GM12878 (cell line): ENCODE results near the gene COL1A2. TPM values are rescaled to one million over a fixed set of nuclear protein-coding genes. Genes with fewer than 3 reads are reported as not detected.

Source experiments
- ATAC-seq: fragments of 200-7000 bp; cut with Tn5 transposase; 3 replicates; pipeline ENCODE4 v1.9.1; 2020; ENCODE audit warnings: mild to moderate bottlenecking, moderate library complexity
- BruUV-seq: library from RNA; stranded (reverse); fragments of 400-500 nt; replicated peaks from 2 replicates; lab custom pipeline; 2021; lab: Mats Ljungman, UMichigan
- CTCF ChIA-PET: fragments of 300-600 bp; sonication (Branson Sonifier 250); formaldehyde crosslinking; extraction: SDS; loops from one replicate; lab custom pipeline; 2021; ENCODE audit warnings: inconsistent platforms; lab: Yijun Ruan, JAX
- POLR2A ChIA-PET: fragments of 350-600 bp; formaldehyde crosslinking; extraction: SDS; loops from one replicate; lab custom pipeline; 2021; ENCODE audit warnings: inconsistent platforms; lab: Charles Lee
- RAD21 ChIA-PET: fragments of 300-600 bp; sonication (Branson Sonifier 250); formaldehyde crosslinking; loops from one replicate; lab custom pipeline; 2023; ENCODE audit warnings: antibody characterized with exemption; ENCODE audit not compliant: unreplicated experiment; lab: Charles Lee
- SMC1A ChIA-PET: fragments of 300-600 bp; sonication (Branson Sonifier 250); formaldehyde crosslinking; loops from one replicate; lab custom pipeline; 2023; ENCODE audit not compliant: unreplicated experiment, uncharacterized antibody; lab: Charles Lee
- DNase-seq: peaks from one replicate; pipeline ENCODE4 v3.0.0-alpha.2; 2011; ENCODE audit warnings: low read depth, low spot score
- FAIRE-seq: peaks from 3 replicates; lab custom pipeline; 2011; peaks lifted over from hg19 to GRCh38; lab: Jason Lieb, UNC
- H2AFZ ChIP-seq: 2 replicates; pipeline ENCODE4 v1.6.0; 2011; ENCODE audit warnings: low read depth, low read length, control low read depth; ENCODE audit not compliant: control insufficient read depth
- H3K27ac ChIP-seq: 2 replicates; pipeline ENCODE4 v1.5.1; 2011; ENCODE audit warnings: control low read depth; ENCODE audit not compliant: control insufficient read depth, insufficient read depth
- H3K27me3 ChIP-seq, 2 experiments: replicated peaks in 1 of 2; 2 replicates each; pipeline versions ENCODE4 v1.6.0 to v1.6.1; 2011; ENCODE audit warnings: low read length in 1 of 2; ENCODE audit not compliant: control insufficient read depth in 2 of 2, insufficient read depth in 2 of 2
- H3K36me3 ChIP-seq, 2 experiments: 2 replicates each; pipeline ENCODE4 v1.5.1; 2011; ENCODE audit warnings: low read length in 1 of 2; ENCODE audit not compliant: control insufficient read depth in 2 of 2, insufficient read depth in 2 of 2
- H3K4me1 ChIP-seq: 2 replicates; pipeline ENCODE4 v1.6.1; 2011; ENCODE audit warnings: mild to moderate bottlenecking, low read length, moderate library complexity, mixed read lengths; ENCODE audit not compliant: control insufficient read depth, insufficient read depth
- H3K4me2 ChIP-seq: 2 replicates; pipeline ENCODE4 v1.6.0; 2011; ENCODE audit warnings: control low read depth; ENCODE audit not compliant: control insufficient read depth, insufficient read depth
- H3K4me3 ChIP-seq: fragments of 200-600 bp; sonication (generic); 2 replicates; pipeline ENCODE4 v1.5.1; 2016
- H3K79me2 ChIP-seq: 2 replicates; pipeline ENCODE4 v1.6.0; 2011; ENCODE audit warnings: low read length; ENCODE audit not compliant: control insufficient read depth, insufficient read depth
- H3K9ac ChIP-seq: 2 replicates; pipeline ENCODE4 v1.8.0; 2011; ENCODE audit warnings: low read length, control low read depth, mixed read lengths; ENCODE audit not compliant: control insufficient read depth, insufficient read depth
- H3K9me3 ChIP-seq: replicated peaks from 3 replicates; pipeline ENCODE4 v1.5.1; 2011; ENCODE audit warnings: mild to moderate bottlenecking, low read length; ENCODE audit not compliant: control insufficient read depth, insufficient read depth
- H4K20me1 ChIP-seq: 2 replicates; pipeline ENCODE4 v1.6.0; 2011; ENCODE audit not compliant: control insufficient read depth, insufficient read depth
- ATF2 ChIP-seq: IDR thresholded peaks from 2 replicates; pipeline ENCODE4 v1.6.1; 2012; ENCODE audit warnings: low read length, inconsistent platforms
- ATF3 ChIP-seq: IDR thresholded peaks from 2 replicates; pipeline ENCODE4 v1.6.1; 2011; ENCODE audit warnings: low read depth, mild to moderate bottlenecking, low read length, moderate library complexity, borderline replicate concordance; ENCODE audit errors: extremely low read depth
- BACH1 ChIP-seq: fragments of 450-650 bp; IDR thresholded peaks from 2 replicates; pipeline ENCODE4 v1.6.1; 2017; ENCODE audit warnings: mild to moderate bottlenecking, borderline replicate concordance
- BCL11A ChIP-seq: IDR thresholded peaks from 2 replicates; pipeline ENCODE4 v1.6.1; 2011; ENCODE audit warnings: low read depth, low read length
- CBX5 ChIP-seq: sonication (generic); IDR thresholded peaks from 2 replicates; pipeline ENCODE4 v1.6.1; 2016; ENCODE audit warnings: low read depth, moderate library complexity, mild to moderate bottlenecking, inconsistent platforms
- EGR1 ChIP-seq, 2 experiments: IDR thresholded peaks; 1 replicate in 1 of 2; 2 replicates in 1 of 2; pipeline ENCODE4 v1.6.1; 2011 to 2012; ENCODE audit warnings: low read depth in 2 of 2, low read length in 2 of 2, borderline replicate concordance in 1 of 2, mild to moderate bottlenecking in 1 of 2, moderate library complexity in 1 of 2
- FOXK2 ChIP-seq: fragments of 450-650 bp; IDR thresholded peaks from 2 replicates; pipeline ENCODE4 v1.6.1; 2017; ENCODE audit warnings: mild to moderate bottlenecking, moderate library complexity
- JUND ChIP-seq: IDR thresholded peaks from 2 replicates; pipeline ENCODE4 v1.6.1; 2012; ENCODE audit warnings: low read depth, mild to moderate bottlenecking, low read length, improper control_type of control experiment, moderate library complexity
- MTA2 ChIP-seq: fragments of 450-650 bp; IDR thresholded peaks from 2 replicates; pipeline ENCODE4 v1.6.1; 2016; ENCODE audit warnings: low read depth, mild to moderate bottlenecking, moderate library complexity
- MXI1 ChIP-seq: fragments of 150-350 bp; IDR thresholded peaks from 2 replicates; pipeline ENCODE4 v1.6.1; 2011; ENCODE audit warnings: low read depth, mild to moderate bottlenecking, inconsistent platforms, low read length, improper control_type of control experiment
- NFIC ChIP-seq: IDR thresholded peaks from 2 replicates; pipeline ENCODE4 v1.6.1; 2012; ENCODE audit warnings: low read depth, mild to moderate bottlenecking, inconsistent platforms, low read length, moderate library complexity
- RBBP5 ChIP-seq: fragments of 200-600 bp; sonication (generic); conservative IDR thresholded peaks from 2 replicates; pipeline ENCODE4 v1.6.1; 2016
- YY1 ChIP-seq: IDR thresholded peaks from 2 replicates; pipeline ENCODE4 v1.6.1; 2011; ENCODE audit warnings: low read depth, mild to moderate bottlenecking, low read length
- ZBED1 ChIP-seq: IDR thresholded peaks from 2 replicates; pipeline ENCODE4 v1.6.1; 2016; ENCODE audit warnings: borderline replicate concordance
- ZZZ3 ChIP-seq: IDR thresholded peaks from 2 replicates; pipeline ENCODE4 v1.6.1; 2011; ENCODE audit warnings: low read depth; ENCODE audit not compliant: control insufficient read depth, insufficient read length
- WGBS: methylation state at CpG from one replicate; pipeline ENCODE4 v1.1.6; 2016; ENCODE audit warnings: low lambda C conversion rate; ENCODE audit not compliant: insufficient replicate concordance, insufficient coverage; ENCODE audit errors: missing lambda C conversion rate; 5-methylcytosine and 5-hydroxymethylcytosine counted together
- in situ Hi-C: fragments of 300-500 bp; cut with MboI; formaldehyde crosslinking; loops from 9 replicates; pipeline ENCODE4 v1.14.3; 2018; ENCODE audit warnings: mixed read lengths
- intact Hi-C: fragments of 100-400 bp; cut with micrococcal nuclease; formaldehyde crosslinking; loops from one replicate; pipeline ENCODE4 v1.14.2; 2022; ENCODE audit not compliant: unreplicated experiment
- polyA plus RNA-seq, 11 experiments: library from polyadenylated mRNA; depleted of rRNA in 4 of 11; unstranded in 6 of 11; stranded (reverse) in 5 of 11; fragments of >200 nt; fragmentation: Nextera tagmentation in 4 of 11; fragmentation: Illumina TruSeq in 1 of 11; extraction: Ambion mirVana in 4 of 11; extraction: Trizol in 1 of 11; gene quantifications; 1 replicate in 1 of 11; 2 replicates in 10 of 11; pipeline versions ENCODE4 v1.2.1 to v1.2.3, GENCODE V29; 2011 to 2016; ENCODE audit warnings: inconsistent platforms in 2 of 11, missing spikeins in 2 of 11, low read depth in 1 of 11
- total RNA-seq, 4 experiments: library from RNA; depleted of rRNA in 3 of 4; stranded (reverse); fragments of >200 nt in 3 of 4; fragmentation: Illumina TruSeq in 1 of 4; extraction: Trizol in 1 of 4; gene quantifications; 2 replicates each; pipeline versions ENCODE4 v1.2.1 to v1.2.3, GENCODE V29; 2013 to 2021
- TF ChIP-seq, protein P1 (sequence below): fragments of 450-650 bp; IDR thresholded peaks from 2 replicates; pipeline ENCODE4 v1.6.1; 2018; ENCODE audit warnings: borderline replicate concordance, mild to moderate bottlenecking; ENCODE audit not compliant: partially characterized antibody
- TF ChIP-seq, protein P2 (sequence below): IDR thresholded peaks from 2 replicates; pipeline ENCODE4 v1.6.1; 2012; ENCODE audit warnings: mild to moderate bottlenecking, low read depth, low read length

Gene COL1A2
- total and polyA plus RNA-seq, 10 of the 15 experiments (the other 5 are each of a cell fraction or from before 2014, with no cell fraction given), result 0.03 to 2.5 (median 0.76) TPM; not detected in 4

GRCh38 chr7:94398841-94399240, 4.1 kb downstream of the COL1A2 start (continued):
- no peak for TF ChIP-seq MXI1
- no peak for TF ChIP-seq YY1
- no peak for TF ChIP-seq FOXK2

GRCh38 chr7:94400022-94400421, 5.3 kb downstream of the COL1A2 start:
- CTCF ChIA-PET, result interaction anchor here (0.6 to 2.3 kb wide), 4 partner anchors 11 to 517 kb away, joined by 4 to 6 read pairs (median 4); no protein-coding TSS in a partner anchor
- TF ChIP-seq ATF2 (no peak), ZZZ3 (no peak), EGR1 (IDR thresholded peaks at IDR 0.05; ENCODE audit: borderline replicate concordance in 1 of 2, low read depth in 2 of 2, low read length in 2 of 2) (no peak), RBBP5 (no peak), MTA2 (no peak), NFIC (no peak), JUND (no peak), ZBED1 (no peak), CBX5 (no peak), BCL11A (no peak), BACH1 (no peak), ATF3 (no peak)
- TF ChIP-seq, protein P1, sequence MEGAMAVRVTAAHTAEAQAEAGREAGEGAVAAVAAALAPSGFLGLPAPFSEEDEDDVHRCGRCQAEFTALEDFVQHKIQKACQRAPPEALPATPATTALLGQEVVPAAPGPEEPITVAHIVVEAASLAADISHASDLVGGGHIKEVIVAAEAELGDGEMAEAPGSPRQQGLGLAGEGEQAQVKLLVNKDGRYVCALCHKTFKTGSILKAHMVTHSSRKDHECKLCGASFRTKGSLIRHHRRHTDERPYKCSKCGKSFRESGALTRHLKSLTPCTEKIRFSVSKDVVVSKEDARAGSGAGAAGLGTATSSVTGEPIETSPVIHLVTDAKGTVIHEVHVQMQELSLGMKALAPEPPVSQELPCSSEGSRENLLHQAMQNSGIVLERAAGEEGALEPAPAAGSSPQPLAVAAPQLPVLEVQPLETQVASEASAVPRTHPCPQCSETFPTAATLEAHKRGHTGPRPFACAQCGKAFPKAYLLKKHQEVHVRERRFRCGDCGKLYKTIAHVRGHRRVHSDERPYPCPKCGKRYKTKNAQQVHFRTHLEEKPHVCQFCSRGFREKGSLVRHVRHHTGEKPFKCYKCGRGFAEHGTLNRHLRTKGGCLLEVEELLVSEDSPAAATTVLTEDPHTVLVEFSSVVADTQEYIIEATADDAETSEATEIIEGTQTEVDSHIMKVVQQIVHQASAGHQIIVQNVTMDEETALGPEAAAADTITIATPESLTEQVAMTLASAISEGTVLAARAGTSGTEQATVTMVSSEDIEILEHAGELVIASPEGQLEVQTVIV, result no peak
- TF ChIP-seq, protein P2, sequence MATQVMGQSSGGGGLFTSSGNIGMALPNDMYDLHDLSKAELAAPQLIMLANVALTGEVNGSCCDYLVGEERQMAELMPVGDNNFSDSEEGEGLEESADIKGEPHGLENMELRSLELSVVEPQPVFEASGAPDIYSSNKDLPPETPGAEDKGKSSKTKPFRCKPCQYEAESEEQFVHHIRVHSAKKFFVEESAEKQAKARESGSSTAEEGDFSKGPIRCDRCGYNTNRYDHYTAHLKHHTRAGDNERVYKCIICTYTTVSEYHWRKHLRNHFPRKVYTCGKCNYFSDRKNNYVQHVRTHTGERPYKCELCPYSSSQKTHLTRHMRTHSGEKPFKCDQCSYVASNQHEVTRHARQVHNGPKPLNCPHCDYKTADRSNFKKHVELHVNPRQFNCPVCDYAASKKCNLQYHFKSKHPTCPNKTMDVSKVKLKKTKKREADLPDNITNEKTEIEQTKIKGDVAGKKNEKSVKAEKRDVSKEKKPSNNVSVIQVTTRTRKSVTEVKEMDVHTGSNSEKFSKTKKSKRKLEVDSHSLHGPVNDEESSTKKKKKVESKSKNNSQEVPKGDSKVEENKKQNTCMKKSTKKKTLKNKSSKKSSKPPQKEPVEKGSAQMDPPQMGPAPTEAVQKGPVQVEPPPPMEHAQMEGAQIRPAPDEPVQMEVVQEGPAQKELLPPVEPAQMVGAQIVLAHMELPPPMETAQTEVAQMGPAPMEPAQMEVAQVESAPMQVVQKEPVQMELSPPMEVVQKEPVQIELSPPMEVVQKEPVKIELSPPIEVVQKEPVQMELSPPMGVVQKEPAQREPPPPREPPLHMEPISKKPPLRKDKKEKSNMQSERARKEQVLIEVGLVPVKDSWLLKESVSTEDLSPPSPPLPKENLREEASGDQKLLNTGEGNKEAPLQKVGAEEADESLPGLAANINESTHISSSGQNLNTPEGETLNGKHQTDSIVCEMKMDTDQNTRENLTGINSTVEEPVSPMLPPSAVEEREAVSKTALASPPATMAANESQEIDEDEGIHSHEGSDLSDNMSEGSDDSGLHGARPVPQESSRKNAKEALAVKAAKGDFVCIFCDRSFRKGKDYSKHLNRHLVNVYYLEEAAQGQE, result no peak

More at GRCh38 chr7:94400022-94400421, 5.3 kb downstream of the COL1A2 start:
- ChIA-PET POLR2A (no interaction called here), RAD21 (no interaction called here), SMC1A (interaction anchor here (0.5 kb wide), 1 partner anchor 64 kb away, joined by 3 read pairs; no protein-coding TSS in a partner anchor)
- in situ Hi-C loops (no loop called here), intact Hi-C loops (no loop called here)
- Histone ChIP-seq H3K36me3 (no peaks in the 10 kb centered on the region), H2AFZ (no peak overlapping the region), H3K27me3 (no peaks in the 10 kb centered on the region; a peak in 1 of 4 replicates), H3K27ac (no peak overlapping the region), H3K4me2 (no peak overlapping the region), H3K9me3 (no peaks in the 10 kb centered on the region), H3K4me3 (no peak overlapping the region), H3K9ac (no peak overlapping the region), H3K4me1 (no peaks in the 10 kb centered on the region), H3K79me2 (no peaks in the 10 kb centered on the region), H4K20me1 (no peaks in the 10 kb centered on the region)
- FAIRE-seq, result no peak
- no peak for DNase-seq
- BruUV-seq, result no TSS peak
- no peak for ATAC-seq
- 0% methylated on average over 2 of the region's 2 CpGs for WGBS
